WTC11 (cell line): Measurements from ENCODE around the gene PARL. TPM values are rescaled to one million over a fixed set of nuclear protein-coding genes. Genes with fewer than 3 reads are reported as not detected.

Experiments
- ATAC-seq: fragments of 200-7000 bp; cut with Tn5 transposase; 2 replicates; pipeline ENCODE4 v1.10.0; 2021; ENCODE audit warnings: mild to moderate bottlenecking, moderate library complexity
- CTCF ChIA-PET: fragments of 300-600 bp; sonication (Branson Sonifier 250); formaldehyde crosslinking; loops from one replicate; lab custom pipeline; 2021; ENCODE audit warnings: antibody characterized with exemption; lab: Charles Lee
- POLR2A ChIA-PET: fragments of 350-600 bp; sonication (Branson Sonifier 250); formaldehyde crosslinking; loops from one replicate; lab custom pipeline; 2021; ENCODE audit warnings: antibody characterized with exemption; lab: Charles Lee
- DNase-seq: peaks from one replicate; pipeline ENCODE4 v3.0.0; 2021; ENCODE audit warnings: low spot score
- H3K27ac Mint-ChIP-seq: 2 replicates; pipeline ENCODE4 v1.8.0; 2021; ENCODE audit warnings: mixed read lengths
- H3K27me3 Mint-ChIP-seq: 2 replicates; pipeline ENCODE4 v1.8.0; 2021; ENCODE audit warnings: low read depth, mild to moderate bottlenecking, moderate library complexity, mixed read lengths
- H3K36me3 Mint-ChIP-seq: 2 replicates; pipeline ENCODE4 v1.8.0; 2021; ENCODE audit warnings: mixed read lengths
- H3K4me1 Mint-ChIP-seq: 2 replicates; pipeline ENCODE4 v1.8.0; 2022; ENCODE audit warnings: mixed read lengths
- H3K4me3 Mint-ChIP-seq: 2 replicates; pipeline ENCODE4 v1.8.0; 2021; ENCODE audit warnings: mild to moderate bottlenecking, moderate library complexity, mixed read lengths
- H3K9me3 Mint-ChIP-seq: 2 replicates; pipeline ENCODE4 v1.8.0; 2021; ENCODE audit warnings: mixed read lengths
- ARID4B ChIP-seq: sonication (generic); formaldehyde crosslinking; IDR thresholded peaks from 2 replicates; pipeline ENCODE4 v1.8.0; 2023; ENCODE audit warnings: missing genetic modification reagents, mild to moderate bottlenecking, borderline replicate concordance
- KAT7 ChIP-seq: sonication (generic); formaldehyde crosslinking; IDR thresholded peaks from 2 replicates; pipeline ENCODE4 v1.8.1; 2023; ENCODE audit warnings: missing genetic modification reagents, mild to moderate bottlenecking, borderline replicate concordance
- MXD4 ChIP-seq: fragments of 250-450 bp; sonication (Bioruptor Pico); IDR thresholded peaks from 2 replicates; pipeline ENCODE4 v1.8.0; 2021; ENCODE audit warnings: mild to moderate bottlenecking, moderate library complexity, borderline replicate concordance
- MYBL2 ChIP-seq: sonication (generic); formaldehyde crosslinking; IDR thresholded peaks from 2 replicates; pipeline ENCODE4 v1.8.1; 2023; ENCODE audit warnings: mild to moderate bottlenecking, moderate library complexity, missing genetic modification reagents
- NR2C2 ChIP-seq: sonication (generic); formaldehyde crosslinking; IDR thresholded peaks from 2 replicates; pipeline ENCODE4 v1.8.0; 2022; ENCODE audit warnings: mild to moderate bottlenecking, missing genetic modification reagents
- RORB ChIP-seq: fragments of 250-450 bp; sonication (Bioruptor Pico); IDR thresholded peaks from 2 replicates; pipeline ENCODE4 v1.9.0; 2021; ENCODE audit warnings: mild to moderate bottlenecking
- SP1 ChIP-seq: sonication (generic); formaldehyde crosslinking; conservative IDR thresholded peaks from 2 replicates; pipeline ENCODE4 v1.8.1; 2022; ENCODE audit warnings: missing genetic modification reagents
- TEAD4 ChIP-seq: sonication (generic); formaldehyde crosslinking; IDR thresholded peaks from 2 replicates; pipeline ENCODE4 v1.8.0; 2022; ENCODE audit warnings: mild to moderate bottlenecking, missing genetic modification reagents
- USF2 ChIP-seq: sonication (generic); formaldehyde crosslinking; IDR thresholded peaks from 2 replicates; pipeline ENCODE4 v1.8.1; 2023; ENCODE audit warnings: mild to moderate bottlenecking, missing genetic modification reagents, moderate library complexity
- ZBTB43 ChIP-seq: sonication (generic); formaldehyde crosslinking; IDR thresholded peaks from 2 replicates; pipeline ENCODE4 v1.8.1; 2023; ENCODE audit warnings: mild to moderate bottlenecking, missing genetic modification reagents
- ZNF121 ChIP-seq: sonication (generic); formaldehyde crosslinking; IDR thresholded peaks from 2 replicates; pipeline ENCODE4 v1.8.0; 2023; ENCODE audit warnings: missing genetic modification reagents
- ZNF317 ChIP-seq: sonication (generic); formaldehyde crosslinking; IDR thresholded peaks from 2 replicates; pipeline ENCODE4 v1.8.1; 2023; ENCODE audit warnings: low read depth, mild to moderate bottlenecking, moderate library complexity, missing genetic modification reagents, borderline replicate concordance
- total RNA-seq: library from RNA; stranded (reverse); gene quantifications from 3 replicates; pipeline ENCODE4 v1.2.3, GENCODE V29; 2021
- TF ChIP-seq, protein P1 (sequence below): fragments of 200-600 bp; IDR thresholded peaks from 2 replicates; pipeline ENCODE4 v1.8.0; 2022; ENCODE audit warnings: antibody characterized with exemption
- TF ChIP-seq, protein P2 (sequence below): sonication (generic); formaldehyde crosslinking; conservative IDR thresholded peaks from 2 replicates; pipeline ENCODE4 v1.8.1; 2022; ENCODE audit warnings: mild to moderate bottlenecking, missing genetic modification reagents
- TF ChIP-seq, protein P3 (sequence below): sonication (generic); formaldehyde crosslinking; IDR thresholded peaks from 2 replicates; pipeline ENCODE4 v1.8.0; 2023; ENCODE audit warnings: missing genetic modification reagents

PARL gene
- total RNA-seq, 1 experiment from 2014 or later = 93.5 TPM

GRCh38 chr3:183818041-183818620 is 66.5 kb downstream of the PARL start (continued):
- TF ChIP-seq KAT7 (CRISPR knock-in tag) (no peak), SP1 (CRISPR knock-in tag) (no peak), ARID4B (no peak), ZBTB43 (no peak), NR2C2 (CRISPR knock-in tag) (no peak)
- TF ChIP-seq, protein P1, sequence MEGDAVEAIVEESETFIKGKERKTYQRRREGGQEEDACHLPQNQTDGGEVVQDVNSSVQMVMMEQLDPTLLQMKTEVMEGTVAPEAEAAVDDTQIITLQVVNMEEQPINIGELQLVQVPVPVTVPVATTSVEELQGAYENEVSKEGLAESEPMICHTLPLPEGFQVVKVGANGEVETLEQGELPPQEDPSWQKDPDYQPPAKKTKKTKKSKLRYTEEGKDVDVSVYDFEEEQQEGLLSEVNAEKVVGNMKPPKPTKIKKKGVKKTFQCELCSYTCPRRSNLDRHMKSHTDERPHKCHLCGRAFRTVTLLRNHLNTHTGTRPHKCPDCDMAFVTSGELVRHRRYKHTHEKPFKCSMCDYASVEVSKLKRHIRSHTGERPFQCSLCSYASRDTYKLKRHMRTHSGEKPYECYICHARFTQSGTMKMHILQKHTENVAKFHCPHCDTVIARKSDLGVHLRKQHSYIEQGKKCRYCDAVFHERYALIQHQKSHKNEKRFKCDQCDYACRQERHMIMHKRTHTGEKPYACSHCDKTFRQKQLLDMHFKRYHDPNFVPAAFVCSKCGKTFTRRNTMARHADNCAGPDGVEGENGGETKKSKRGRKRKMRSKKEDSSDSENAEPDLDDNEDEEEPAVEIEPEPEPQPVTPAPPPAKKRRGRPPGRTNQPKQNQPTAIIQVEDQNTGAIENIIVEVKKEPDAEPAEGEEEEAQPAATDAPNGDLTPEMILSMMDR = no peak
- TF ChIP-seq, protein P2, sequence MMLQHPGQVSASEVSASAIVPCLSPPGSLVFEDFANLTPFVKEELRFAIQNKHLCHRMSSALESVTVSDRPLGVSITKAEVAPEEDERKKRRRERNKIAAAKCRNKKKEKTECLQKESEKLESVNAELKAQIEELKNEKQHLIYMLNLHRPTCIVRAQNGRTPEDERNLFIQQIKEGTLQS (CRISPR knock-in tag) = no peak

- Mint-ChIP-seq H3K4me3 (no peak overlapping the region), H3K27ac (no peak overlapping the region), H3K9me3 (no peaks in the 10 kb centered on the region), H3K36me3 (peaks cover 16% of the 10 kb centered on the region), H3K27me3 (peaks cover 2% of the 10 kb centered on the region; the same call in 1 of the 2 replicates), H3K4me1 (peaks cover 4% of the 10 kb centered on the region; the same call in 1 of the 2 replicates)
- POLR2A ChIA-PET = no interaction called here
- ATAC-seq (no peak), DNase-seq (no peak)
- CTCF ChIA-PET = interaction anchor here (0.6 kb wide), 1 partner anchor 102 kb away, joined by 3 read pairs; no protein-coding TSS in a partner anchor
- TF ChIP-seq ZNF317 = no peak
- no peak for TF ChIP-seq ZNF121
- no peak for TF ChIP-seq MYBL2 (CRISPR knock-in tag)
- TF ChIP-seq RORB = no peak
- TF ChIP-seq MXD4 (CRISPR knock-in tag) = no peak
- no peak for TF ChIP-seq TEAD4 (CRISPR knock-in tag)
- TF ChIP-seq USF2 = no peak
- TF ChIP-seq, protein P3, sequence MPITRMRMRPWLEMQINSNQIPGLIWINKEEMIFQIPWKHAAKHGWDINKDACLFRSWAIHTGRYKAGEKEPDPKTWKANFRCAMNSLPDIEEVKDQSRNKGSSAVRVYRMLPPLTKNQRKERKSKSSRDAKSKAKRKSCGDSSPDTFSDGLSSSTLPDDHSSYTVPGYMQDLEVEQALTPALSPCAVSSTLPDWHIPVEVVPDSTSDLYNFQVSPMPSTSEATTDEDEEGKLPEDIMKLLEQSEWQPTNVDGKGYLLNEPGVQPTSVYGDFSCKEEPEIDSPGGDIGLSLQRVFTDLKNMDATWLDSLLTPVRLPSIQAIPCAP (CRISPR knock-in tag) = no peak
These were observed 67.0 kb downstream of the PARL start for GRCh38 chr3:183817639-183818038.
